Adrenal gland (tissue), 5 donors: ENCODE results near the gene NDOR1.

Source experiments
- POLR2A ChIP-seq, 2 donors: fragments of 450-650 bp; IDR thresholded peaks; one replicate each; pipeline ENCODE4 v1.6.1; 2017; ENCODE audit warnings: antibody characterized with exemption in 2 of 2, mild to moderate bottlenecking in 2 of 2, moderate library complexity in 1 of 2
- TF ChIP-seq, protein P1 (sequence below), 6 experiments: fragments of 450-650 bp in 4 of 6; fragments of 200-600 bp in 2 of 6; sonication (generic) in 1 of 6; IDR thresholded peaks; 1 replicate in 5 of 6; 2 replicates in 1 of 6; pipeline versions ENCODE4 v1.5.1 to v1.8.0; 2016 to 2021; ENCODE audit warnings: antibody characterized with exemption in 6 of 6, mild to moderate bottlenecking in 2 of 6, moderate library complexity in 1 of 6
- donor health status: DM: no; HTN: no; CAD: no.

DNA sequence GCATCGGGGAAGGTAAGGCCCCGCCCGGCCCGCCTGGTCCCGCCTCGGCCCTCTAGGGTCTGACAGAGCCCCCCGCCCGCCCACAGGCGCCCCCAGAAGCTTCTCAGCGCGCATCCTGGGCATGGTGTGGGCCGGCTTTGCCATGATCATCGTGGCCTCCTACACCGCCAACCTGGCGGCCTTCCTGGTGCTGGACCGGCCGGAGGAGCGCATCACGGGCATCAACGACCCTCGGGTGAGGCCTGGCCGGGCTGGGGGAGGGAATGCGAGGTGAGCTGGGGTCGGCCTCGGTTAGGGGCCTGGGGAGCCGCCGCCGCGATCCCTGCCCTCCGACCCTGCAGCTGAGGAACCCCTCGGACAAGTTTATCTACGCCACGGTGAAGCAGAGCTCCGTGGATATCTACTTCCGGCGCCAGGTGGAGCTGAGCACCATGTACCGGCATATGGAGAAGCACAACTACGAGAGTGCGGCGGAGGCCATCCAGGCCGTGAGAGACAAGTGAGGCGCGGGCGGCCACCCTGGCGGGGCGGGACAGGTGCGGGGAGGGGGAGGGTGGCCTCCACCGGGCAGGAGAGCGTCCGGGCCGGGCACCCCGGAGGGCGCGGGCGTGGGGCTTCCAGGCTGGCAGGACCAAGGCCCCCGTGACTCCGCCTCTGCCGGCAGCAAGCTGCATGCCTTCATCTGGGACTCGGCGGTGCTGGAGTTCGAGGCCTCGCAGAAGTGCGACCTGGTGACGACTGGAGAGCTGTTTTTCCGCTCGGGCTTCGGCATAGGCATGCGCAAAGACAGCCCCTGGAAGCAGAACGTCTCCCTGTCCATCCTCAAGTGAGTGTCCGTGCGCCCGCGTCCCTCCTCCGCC is 42.8 kb upstream of the NDOR1 start:
- TF ChIP-seq, protein P1, sequence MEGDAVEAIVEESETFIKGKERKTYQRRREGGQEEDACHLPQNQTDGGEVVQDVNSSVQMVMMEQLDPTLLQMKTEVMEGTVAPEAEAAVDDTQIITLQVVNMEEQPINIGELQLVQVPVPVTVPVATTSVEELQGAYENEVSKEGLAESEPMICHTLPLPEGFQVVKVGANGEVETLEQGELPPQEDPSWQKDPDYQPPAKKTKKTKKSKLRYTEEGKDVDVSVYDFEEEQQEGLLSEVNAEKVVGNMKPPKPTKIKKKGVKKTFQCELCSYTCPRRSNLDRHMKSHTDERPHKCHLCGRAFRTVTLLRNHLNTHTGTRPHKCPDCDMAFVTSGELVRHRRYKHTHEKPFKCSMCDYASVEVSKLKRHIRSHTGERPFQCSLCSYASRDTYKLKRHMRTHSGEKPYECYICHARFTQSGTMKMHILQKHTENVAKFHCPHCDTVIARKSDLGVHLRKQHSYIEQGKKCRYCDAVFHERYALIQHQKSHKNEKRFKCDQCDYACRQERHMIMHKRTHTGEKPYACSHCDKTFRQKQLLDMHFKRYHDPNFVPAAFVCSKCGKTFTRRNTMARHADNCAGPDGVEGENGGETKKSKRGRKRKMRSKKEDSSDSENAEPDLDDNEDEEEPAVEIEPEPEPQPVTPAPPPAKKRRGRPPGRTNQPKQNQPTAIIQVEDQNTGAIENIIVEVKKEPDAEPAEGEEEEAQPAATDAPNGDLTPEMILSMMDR (IDR thresholded peaks at IDR 0.05) = peak in 1 of 6 experiments; percentile 21
- TF ChIP-seq POLR2A (IDR thresholded peaks at IDR 0.05) = no peak
